Suprapubic skin (tissue), 4 donors: Measurements from ENCODE around the gene FAT2. TPM values are rescaled to one million over a fixed set of nuclear protein-coding genes. Genes with fewer than 3 reads are reported as not detected.
"Not testable (repeated sequence)": the region's sequence is repeated elsewhere in the genome, so short reads cannot be mapped to it uniquely, and the experiment has no call there.

Experiments used
- DNase-seq, 2 donors: peaks; one replicate each; pipeline ENCODE4 v3.0.0-alpha.2; 2019; ENCODE audit warnings: low spot score in 2 of 2
- H3K27ac ChIP-seq: fragments of 200-600 bp; sonication (generic); one replicate; pipeline ENCODE4 v1.5.1; 2019
- H3K27me3 ChIP-seq: fragments of 200-600 bp; sonication (generic); one replicate; pipeline ENCODE4 v1.5.1; 2019
- H3K36me3 ChIP-seq: fragments of 200-600 bp; sonication (generic); one replicate; pipeline ENCODE4 v1.5.1; 2019
- H3K4me1 ChIP-seq: fragments of 200-600 bp; sonication (generic); one replicate; pipeline ENCODE4 v1.5.1; 2019
- H3K4me3 ChIP-seq: fragments of 200-600 bp; sonication (generic); one replicate; pipeline ENCODE4 v1.5.1; 2019; ENCODE audit warnings: mild to moderate bottlenecking
- H3K9me3 ChIP-seq: fragments of 200-600 bp; sonication (generic); one replicate; pipeline ENCODE4 v1.5.1; 2019
- CTCF ChIP-seq, 2 donors: fragments of 200-600 bp in 1 of 2; fragments of 450-650 bp in 1 of 2; sonication (generic) in 1 of 2; IDR thresholded peaks; one replicate each; pipeline ENCODE4 v1.5.1; 2016 to 2019; ENCODE audit warnings: antibody characterized with exemption in 2 of 2, mild to moderate bottlenecking in 1 of 2, moderate library complexity in 1 of 2
- EP300 ChIP-seq: sonication (generic); formaldehyde crosslinking; IDR thresholded peaks from one replicate; pipeline ENCODE4 v1.6.1; 2017; ENCODE audit warnings: antibody characterized with exemption
- POLR2A ChIP-seq, 2 donors: fragments of 450-650 bp; IDR thresholded peaks; one replicate each; pipeline ENCODE4 v1.6.1; 2017; ENCODE audit warnings: antibody characterized with exemption in 2 of 2, mild to moderate bottlenecking in 2 of 2, moderate library complexity in 2 of 2
- POLR2AphosphoS5 ChIP-seq, 3 donors: sonication (generic); formaldehyde crosslinking; IDR thresholded peaks; one replicate each; pipeline ENCODE4 v1.6.1; 2017; ENCODE audit warnings: antibody characterized with exemption in 3 of 3
- WGBS: methylation state at CpG from one replicate; pipeline ENCODE4 v1.1.5; 2018; 5-methylcytosine and 5-hydroxymethylcytosine counted together
- total RNA-seq, 4 donors: library from RNA; depleted of rRNA; stranded (reverse); fragments of >200 nt; gene quantifications; one replicate each; pipeline ENCODE4 v1.1.0, GENCODE V29; 2016

FAT2 gene
- total RNA-seq, 4 donors from 2014 or later: 107 to 205 (median 164) TPM

DNA sequence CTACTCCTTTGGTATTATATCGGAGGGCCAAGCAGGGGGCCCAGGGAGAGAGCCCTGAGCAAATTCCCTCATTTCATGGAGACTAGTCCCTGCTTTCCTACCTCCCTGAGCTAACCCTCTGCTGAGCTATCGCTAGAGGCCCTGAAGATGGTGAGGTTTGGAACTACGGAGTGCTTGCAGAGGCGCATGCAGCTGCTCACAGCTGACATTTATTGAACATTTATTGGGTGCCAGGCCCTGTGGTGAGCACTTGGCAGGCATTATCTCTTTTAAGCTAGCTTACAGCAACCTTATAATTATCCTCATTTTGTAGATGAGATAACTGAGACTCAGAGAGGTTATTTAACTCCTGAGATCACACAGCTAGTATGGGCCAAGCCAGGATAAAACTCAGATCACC lies 9.8 kb downstream of the FAT2 start:
- Histone ChIP-seq H3K36me3 (no peaks in the 10 kb centered on the region), H3K27me3 (no peaks in the 10 kb centered on the region), H3K4me3 (no peak overlapping the region), H3K9me3 (no peaks in the 10 kb centered on the region), H3K4me1 (peaks cover 65% of the 10 kb centered on the region), H3K27ac (peak overlapping the region; percentile 68)
- 49% methylated on average over 4 of the region's 4 CpGs for WGBS
- peak in 1 of 2 donors; percentile 33 for DNase-seq
- TF ChIP-seq POLR2AphosphoS5 (IDR thresholded peaks at IDR 0.05) (no peak), EP300 (no peak), CTCF (IDR thresholded peaks at IDR 0.05) (no peak), POLR2A (IDR thresholded peaks at IDR 0.05) (no peak)

DNA sequence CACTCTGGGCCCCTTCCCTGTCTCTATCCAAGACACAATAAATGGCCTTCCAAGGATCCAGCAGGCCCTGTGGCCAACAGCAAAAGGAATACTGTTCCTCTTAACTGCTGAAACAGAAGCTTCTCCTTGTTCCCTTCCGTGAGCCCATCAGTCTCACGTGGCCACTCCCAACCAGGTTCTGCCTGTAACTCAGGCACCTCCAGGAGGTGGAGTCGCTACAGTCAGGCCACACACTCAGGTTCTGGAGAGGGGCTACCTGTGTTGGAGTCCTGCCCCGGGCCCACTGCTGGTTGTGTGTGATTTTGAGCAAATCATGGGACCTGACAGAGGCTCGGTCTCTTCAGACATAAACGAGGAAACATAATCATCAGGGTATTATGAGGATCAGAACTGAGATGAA lies 10.3 kb downstream of the FAT2 start:
- Histone ChIP-seq H3K4me1 (peaks cover 60% of the 10 kb centered on the region), H3K4me3 (no peak overlapping the region), H3K36me3 (no peaks in the 10 kb centered on the region), H3K27ac (peak overlapping the region; percentile 68), H3K9me3 (no peaks in the 10 kb centered on the region), H3K27me3 (no peaks in the 10 kb centered on the region)
- WGBS: 49% methylated on average over 6 of the region's 6 CpGs
- peak in 1 of 2 donors; percentile 48 for DNase-seq
- TF ChIP-seq EP300 (no peak), POLR2AphosphoS5 (IDR thresholded peaks at IDR 0.05) (no peak), POLR2A (IDR thresholded peaks at IDR 0.05) (no peak), CTCF (IDR thresholded peaks at IDR 0.05) (no peak)

- Histone ChIP-seq H3K9me3 (no peaks in the 10 kb centered on the region), H3K36me3 (no peaks in the 10 kb centered on the region), H3K27me3 (no peaks in the 10 kb centered on the region), H3K4me3 (no peak overlapping the region), H3K27ac (peak overlapping the region; percentile 68), H3K4me1 (peaks cover 56% of the 10 kb centered on the region)
- TF ChIP-seq CTCF (IDR thresholded peaks at IDR 0.05): no peak
- peak in 1 of 2 donors; percentile 50 for DNase-seq
- WGBS: 43% methylated on average over 9 of the region's 9 CpGs
Measured at GRCh38 chr5:151580239-151580638, 10.9 kb downstream of the FAT2 start.

DNA sequence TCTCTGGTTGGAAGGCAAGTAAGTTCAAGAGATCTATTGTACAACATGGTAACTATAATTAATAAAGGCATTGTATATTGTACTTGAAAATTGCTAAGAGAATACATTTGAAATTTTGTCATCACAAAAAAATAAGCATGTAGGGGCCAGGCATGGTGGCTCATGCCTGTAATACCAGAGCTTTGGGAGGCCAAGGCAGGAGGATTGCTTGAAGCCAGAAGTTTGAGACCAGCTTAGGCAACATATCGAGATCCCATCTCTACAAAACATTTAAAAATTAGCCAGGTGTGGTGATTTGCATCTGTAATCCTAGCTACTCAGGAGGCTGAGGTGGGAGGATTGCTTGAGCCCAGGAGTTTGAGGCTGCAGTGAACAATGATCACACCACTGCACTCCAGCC lies 12.0 kb downstream of the FAT2 start:
- H3K4me1 ChIP-seq: peaks cover 50% of the 10 kb centered on the region
- not testable (repeated sequence) for H3K27me3 ChIP-seq, H3K36me3 ChIP-seq, DNase-seq, H3K9me3 ChIP-seq, H3K4me3 ChIP-seq, H3K27ac ChIP-seq
- WGBS: 70% methylated on average over 1 of the region's 1 CpG

GRCh38 chr5:151578326-151579025 lies 12.7 kb downstream of the FAT2 start:
- Histone ChIP-seq H3K4me1 (peaks cover 57% of the 10 kb centered on the region), H3K27ac (no peak overlapping the region), H3K36me3 (no peaks in the 10 kb centered on the region), H3K9me3 (no peaks in the 10 kb centered on the region), H3K4me3 (no peak overlapping the region), H3K27me3 (no peaks in the 10 kb centered on the region)
- 87% methylated on average over 6 of the region's 6 CpGs for WGBS
- TF ChIP-seq POLR2A (IDR thresholded peaks at IDR 0.05) (no peak), CTCF (IDR thresholded peaks at IDR 0.05) (no peak), POLR2AphosphoS5 (IDR thresholded peaks at IDR 0.05) (no peak), EP300 (no peak)
- DNase-seq: no peak

GRCh38 chr5:151577566-151577965 lies 13.6 kb downstream of the FAT2 start:
- H3K4me1 ChIP-seq: peaks cover 57% of the 10 kb centered on the region
- WGBS: 56% methylated on average over 5 of the region's 5 CpGs
- H3K4me3 ChIP-seq: no peak overlapping the region
- no peak overlapping the region for H3K27ac ChIP-seq
- TF ChIP-seq CTCF (IDR thresholded peaks at IDR 0.05) (no peak), EP300 (no peak), POLR2A (IDR thresholded peaks at IDR 0.05) (no peak), POLR2AphosphoS5 (IDR thresholded peaks at IDR 0.05) (no peak)
- no peaks in the 10 kb centered on the region for H3K36me3 ChIP-seq
- H3K27me3 ChIP-seq: no peaks in the 10 kb centered on the region
- DNase-seq: no peak
- H3K9me3 ChIP-seq: no peaks in the 10 kb centered on the region
